GM21576 (cell line): ENCODE data around the gene RGP1.
A peak's percentile ranks its signal among the peaks of the same experiment; 100 is the strongest.

Experiments used
- ATAC-seq: cut with Tn5 transposase; IDR thresholded peaks from one replicate; pipeline ENCODE4 v1.9.1; 2021; ENCODE audit warnings: mild to moderate bottlenecking, moderate library complexity; ENCODE audit not compliant: unreplicated experiment

Gene RGP1

GRCh38 chr9:35740243-35740642 lies 8.8 kb upstream of the RGP1 start:
- no peak for ATAC-seq

GRCh38 chr9:35741740-35742139 lies 7.3 kb upstream of the RGP1 start:
- ATAC-seq: no peak

GRCh38 chr9:35743452-35743851 lies 5.6 kb upstream of the RGP1 start:
- no peak for ATAC-seq

GRCh38 chr9:35743880-35744518 lies 5.1 kb upstream of the RGP1 start:
- ATAC-seq: no peak

GRCh38 chr9:35745569-35745968 lies 3.5 kb upstream of the RGP1 start:
- ATAC-seq: no peak

- ATAC-seq: no peak
These were observed 2.5 kb upstream of the RGP1 start for GRCh38 chr9:35746583-35746982.

- ATAC-seq: no peak
These were observed 737 bp upstream of the RGP1 start for GRCh38 chr9:35748242-35748857.

- ATAC-seq: peak; percentile 36
These were observed 598 bp downstream of the RGP1 start for GRCh38 chr9:35749515-35750255.

- ATAC-seq: no peak
These were observed 1.1 kb downstream of the RGP1 start for GRCh38 chr9:35750256-35750531.

GRCh38 chr9:35753466-35753865 lies 4.4 kb downstream of the RGP1 start:
- ATAC-seq: no peak

- ATAC-seq: no peak
These were observed 5.2 kb downstream of the RGP1 start, which contains the start of gene MSMP for GRCh38 chr9:35754264-35754663. Gene MSMP (minus strand): TSS chr9:35754276. CDS start chr9:35754129, 147 bp downstream.

- no peak for ATAC-seq
These were observed 6.0 kb downstream of the RGP1 start for GRCh38 chr9:35755071-35755470.

GRCh38 chr9:35756275-35757225 lies 7.5 kb downstream of the RGP1 start:
- ATAC-seq: peak; percentile 51

GRCh38 chr9:35757226-35757891 lies 8.3 kb downstream of the RGP1 start:
- ATAC-seq: peak; percentile 36

- no peak for ATAC-seq
These were observed 8.8 kb downstream of the RGP1 start for GRCh38 chr9:35757892-35758275.

- no peak for ATAC-seq
These were observed 9.5 kb downstream of the RGP1 start for GRCh38 chr9:35758475-35759050.

- ATAC-seq: no peak
These were observed 10.7 kb downstream of the RGP1 start for GRCh38 chr9:35759795-35760194.

GRCh38 chr9:35760651-35761050 lies 11.6 kb downstream of the RGP1 start:
- no peak for ATAC-seq

GRCh38 chr9:35763181-35763580 lies 14.1 kb downstream of the RGP1 start:
- ATAC-seq: no peak

- ATAC-seq: no peak
These were observed 14.7 kb downstream of the RGP1 start for GRCh38 chr9:35763803-35764202.
